ENCODE measurements around the gene PDZD2.

Gene PDZD2

DNA sequence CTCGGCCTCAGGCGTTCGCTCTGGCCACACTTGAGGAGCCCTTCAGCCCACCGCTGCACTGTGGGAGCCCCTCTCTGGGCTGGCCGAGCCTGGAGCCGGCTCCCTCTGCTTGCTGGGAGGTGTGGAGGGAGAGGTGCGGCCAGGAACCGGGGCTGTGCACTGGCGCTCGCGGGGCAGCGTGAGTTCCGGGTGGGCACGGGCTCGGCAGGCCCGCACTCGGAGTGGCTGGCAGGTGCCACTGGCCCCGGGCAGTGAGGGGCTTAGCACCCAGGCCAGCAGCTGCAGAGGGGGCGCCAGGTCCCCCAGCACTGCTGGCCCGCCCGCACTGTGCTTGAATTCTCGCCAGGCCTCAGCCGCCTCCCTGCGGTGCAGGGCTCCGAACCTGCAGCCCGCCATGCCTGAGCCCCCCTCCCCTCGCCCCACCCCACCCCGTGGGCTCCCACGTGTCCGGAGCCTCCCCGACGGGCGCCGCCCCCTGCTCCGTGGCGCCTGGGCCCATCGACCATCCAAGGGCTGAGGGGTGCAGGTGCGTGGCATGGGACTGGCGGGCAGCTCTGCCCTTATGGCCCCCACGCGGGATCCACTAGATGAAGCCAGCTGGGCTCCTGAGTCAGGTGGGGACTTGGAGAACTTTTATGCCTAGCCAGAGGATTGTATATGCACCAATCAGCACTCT, 138.2 kb downstream of the PDZD2 start:
- no peak overlapping the region for H3K27ac ChIP-seq
- H3K27me3 ChIP-seq, result no peaks in the 10 kb centered on the region
- H3K4me1 ChIP-seq (ENCODE audit: control insufficient read depth in 1 of 2, insufficient read depth in 1 of 2, low read depth in 1 of 2, low read length in 1 of 2), result no peaks in the 10 kb centered on the region
- H3K36me3 ChIP-seq, result no peaks in the 10 kb centered on the region
- TF ChIP-seq, protein P1, sequence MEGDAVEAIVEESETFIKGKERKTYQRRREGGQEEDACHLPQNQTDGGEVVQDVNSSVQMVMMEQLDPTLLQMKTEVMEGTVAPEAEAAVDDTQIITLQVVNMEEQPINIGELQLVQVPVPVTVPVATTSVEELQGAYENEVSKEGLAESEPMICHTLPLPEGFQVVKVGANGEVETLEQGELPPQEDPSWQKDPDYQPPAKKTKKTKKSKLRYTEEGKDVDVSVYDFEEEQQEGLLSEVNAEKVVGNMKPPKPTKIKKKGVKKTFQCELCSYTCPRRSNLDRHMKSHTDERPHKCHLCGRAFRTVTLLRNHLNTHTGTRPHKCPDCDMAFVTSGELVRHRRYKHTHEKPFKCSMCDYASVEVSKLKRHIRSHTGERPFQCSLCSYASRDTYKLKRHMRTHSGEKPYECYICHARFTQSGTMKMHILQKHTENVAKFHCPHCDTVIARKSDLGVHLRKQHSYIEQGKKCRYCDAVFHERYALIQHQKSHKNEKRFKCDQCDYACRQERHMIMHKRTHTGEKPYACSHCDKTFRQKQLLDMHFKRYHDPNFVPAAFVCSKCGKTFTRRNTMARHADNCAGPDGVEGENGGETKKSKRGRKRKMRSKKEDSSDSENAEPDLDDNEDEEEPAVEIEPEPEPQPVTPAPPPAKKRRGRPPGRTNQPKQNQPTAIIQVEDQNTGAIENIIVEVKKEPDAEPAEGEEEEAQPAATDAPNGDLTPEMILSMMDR (IDR thresholded peaks at IDR 0.05), result no peak
- H3K9me3 ChIP-seq, result no peaks in the 10 kb centered on the region
- H3K4me3 ChIP-seq (ENCODE audit: low read depth in 1 of 2, low read length in 1 of 2), result no peak overlapping the region

DNA sequence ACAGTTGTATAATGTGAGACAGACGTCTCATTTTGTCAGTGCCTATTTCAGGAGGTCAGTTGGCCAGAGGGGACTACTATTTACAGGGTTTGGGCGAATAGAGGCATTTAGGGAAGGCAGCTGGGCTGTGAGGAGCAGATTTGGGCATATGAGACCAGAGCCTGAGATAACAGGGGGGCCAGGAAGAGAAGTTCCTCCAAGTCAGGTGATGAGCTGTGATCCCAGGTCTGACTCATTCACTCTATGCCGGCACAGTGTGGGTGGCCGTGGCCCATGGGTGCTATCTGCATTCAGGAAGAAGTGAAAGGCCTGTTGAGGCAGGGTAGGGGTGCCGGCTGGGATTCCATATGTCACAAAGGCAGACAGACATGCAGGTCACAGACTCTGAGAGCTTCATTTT, 142.8 kb downstream of the PDZD2 start:
- TF ChIP-seq, protein P1 (IDR thresholded peaks at IDR 0.05), result no peak
- no peak overlapping the region for H3K27ac ChIP-seq
- no peaks in the 10 kb centered on the region for H3K36me3 ChIP-seq
- no peaks in the 10 kb centered on the region for H3K27me3 ChIP-seq
- no peak overlapping the region for H3K4me3 ChIP-seq (ENCODE audit: low read depth in 1 of 2, low read length in 1 of 2)
- no peaks in the 10 kb centered on the region for H3K4me1 ChIP-seq (ENCODE audit: control insufficient read depth in 1 of 2, insufficient read depth in 1 of 2, low read depth in 1 of 2, low read length in 1 of 2)
- no peaks in the 10 kb centered on the region for H3K9me3 ChIP-seq

DNA sequence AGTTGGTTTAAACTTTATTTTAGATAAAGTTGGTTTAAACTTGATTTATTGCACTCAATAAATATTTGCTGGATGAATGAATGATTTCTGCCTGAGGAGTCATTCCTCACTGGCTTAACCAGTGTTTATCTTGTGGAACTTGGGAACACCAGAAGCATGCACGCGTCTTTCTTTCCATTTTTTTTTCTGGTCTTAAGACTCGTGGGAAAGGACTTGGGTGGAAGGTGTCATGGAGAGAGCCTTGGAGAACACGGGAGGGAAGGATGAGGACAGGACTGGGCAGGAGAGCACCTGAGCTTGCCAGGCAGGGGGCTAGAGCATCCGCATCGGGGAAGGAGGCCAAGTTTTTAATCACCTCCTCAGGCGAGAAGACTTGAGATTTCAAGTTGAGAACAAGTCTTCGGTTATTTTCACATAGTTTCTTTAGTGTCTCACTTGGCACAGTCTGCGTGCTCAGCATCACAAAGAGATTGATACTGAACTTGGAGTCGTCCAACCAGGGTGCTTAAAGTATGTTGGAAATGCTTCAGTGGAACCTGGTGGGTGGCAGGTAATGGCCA, 144.2 kb downstream of the PDZD2 start:
- TF ChIP-seq, protein P1 (IDR thresholded peaks at IDR 0.05), result no peak
- Histone ChIP-seq H3K9me3 (no peaks in the 10 kb centered on the region), H3K4me3 (ENCODE audit: low read depth in 1 of 2, low read length in 1 of 2) (no peak overlapping the region), H3K27me3 (no peaks in the 10 kb centered on the region), H3K4me1 (ENCODE audit: control insufficient read depth in 1 of 2, insufficient read depth in 1 of 2, low read depth in 1 of 2, low read length in 1 of 2) (no peaks in the 10 kb centered on the region), H3K36me3 (no peaks in the 10 kb centered on the region), H3K27ac (no peak overlapping the region)

DNA sequence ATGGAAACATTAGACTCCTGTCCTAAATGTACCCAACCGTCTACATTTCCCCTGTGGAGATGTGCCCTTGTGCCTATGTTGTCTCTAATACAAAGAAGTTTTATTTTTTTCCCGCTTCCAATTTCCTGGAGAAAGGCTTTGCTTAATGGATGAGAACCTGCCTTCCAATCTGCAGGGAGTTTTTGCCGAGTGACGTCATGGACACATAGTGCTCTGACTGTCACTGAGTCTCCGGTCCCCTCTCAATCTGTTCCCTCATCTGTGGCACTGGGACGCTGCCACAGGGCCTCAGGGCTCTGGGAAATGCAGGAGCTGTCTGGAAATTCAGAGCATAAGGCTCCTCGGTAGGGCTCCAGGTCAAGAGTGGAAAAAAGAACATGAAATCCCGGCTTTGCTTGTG, 144.8 kb downstream of the PDZD2 start:
- no peaks in the 10 kb centered on the region for H3K4me1 ChIP-seq (ENCODE audit: control insufficient read depth in 1 of 2, insufficient read depth in 1 of 2, low read depth in 1 of 2, low read length in 1 of 2)
- H3K27ac ChIP-seq, result no peak overlapping the region
- TF ChIP-seq, protein P1 (IDR thresholded peaks at IDR 0.05), result no peak
- H3K9me3 ChIP-seq, result no peaks in the 10 kb centered on the region
- H3K4me3 ChIP-seq (ENCODE audit: low read depth in 1 of 2, low read length in 1 of 2), result no peak overlapping the region
- no peaks in the 10 kb centered on the region for H3K36me3 ChIP-seq
- no peaks in the 10 kb centered on the region for H3K27me3 ChIP-seq

DNA sequence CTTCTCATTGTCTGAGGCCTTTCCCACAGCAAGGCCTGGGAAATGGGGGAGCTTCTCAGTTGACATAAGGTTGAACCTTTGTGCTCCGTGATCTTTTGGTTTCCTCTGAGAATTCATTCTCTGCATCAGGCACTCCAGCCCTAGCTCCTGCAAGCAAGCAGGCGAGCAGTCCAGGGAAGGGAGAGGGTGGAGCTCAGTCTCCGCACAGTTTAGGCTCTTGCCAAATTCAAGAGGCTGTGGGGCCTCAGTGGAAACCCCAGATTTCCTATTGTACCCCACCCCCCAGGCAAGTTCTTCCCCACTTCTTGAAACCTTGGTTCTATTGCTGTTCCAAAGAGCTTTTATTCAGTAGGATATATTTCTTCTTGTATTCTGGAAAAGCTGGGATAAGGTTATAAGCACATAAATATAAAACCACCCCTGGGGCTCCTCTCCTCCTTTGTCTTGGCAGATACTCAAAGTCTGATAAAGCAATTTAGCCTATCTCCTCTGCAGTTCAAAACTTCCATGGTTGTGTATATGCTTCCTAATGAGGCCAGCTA, 147.2 kb downstream of the PDZD2 start:
- Histone ChIP-seq H3K36me3 (no peaks in the 10 kb centered on the region), H3K27ac (no peak overlapping the region), H3K4me1 (ENCODE audit: control insufficient read depth in 1 of 2, insufficient read depth in 1 of 2, low read depth in 1 of 2, low read length in 1 of 2) (no peaks in the 10 kb centered on the region), H3K4me3 (ENCODE audit: low read depth in 1 of 2, low read length in 1 of 2) (no peak overlapping the region), H3K9me3 (no peaks in the 10 kb centered on the region), H3K27me3 (no peaks in the 10 kb centered on the region)
- TF ChIP-seq, protein P1 (IDR thresholded peaks at IDR 0.05), result no peak

All from neutrophil (primary cell).